ENCODE measurements around the gene PTPRN2. TPM values are rescaled to one million over a fixed set of nuclear protein-coding genes. Genes with fewer than 3 reads are reported as not detected.

PTPRN2 gene
- polyA plus RNA-seq, 1 experiment: 0.02 TPM

DNA sequence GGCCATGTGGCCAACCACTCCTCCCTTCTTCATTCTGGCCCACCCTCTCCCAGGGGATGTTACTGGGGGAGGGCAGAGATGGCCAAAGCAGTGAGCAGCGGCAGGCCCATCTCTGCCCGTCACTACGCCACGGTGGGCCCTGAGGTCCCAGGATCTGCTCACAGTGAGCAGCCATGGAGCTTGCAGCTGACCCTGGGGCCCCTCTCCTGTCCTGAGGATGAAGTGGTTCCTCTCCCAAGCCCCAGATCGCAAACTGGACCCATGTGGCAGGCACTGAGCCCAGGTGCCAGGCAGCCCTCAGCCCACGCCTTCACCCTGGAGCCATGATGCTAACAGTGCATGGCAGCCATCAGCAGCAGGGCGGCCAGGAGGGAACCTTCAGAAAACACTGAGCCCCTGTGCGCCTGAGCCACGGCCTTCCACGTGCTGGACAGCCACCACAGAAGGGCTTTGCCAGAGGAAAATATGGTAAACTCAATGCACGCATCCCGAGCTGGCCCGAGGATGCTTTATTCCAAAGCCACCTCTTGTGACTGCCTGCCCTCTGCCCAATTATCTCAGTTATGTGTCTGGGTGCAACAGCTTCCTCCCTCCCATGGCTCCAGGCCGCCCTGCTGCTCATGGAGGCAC lies 485.7 kb downstream of the PTPRN2 start:
- peaks cover 73% of the 10 kb centered on the region for H3K9me3 ChIP-seq (ENCODE audit: control insufficient read depth, insufficient read depth, low read length)
- no peak overlapping the region for H3K4me3 ChIP-seq (ENCODE audit: low read depth, low read length)
- no peaks in the 10 kb centered on the region for H3K27me3 ChIP-seq (ENCODE audit: control insufficient read depth, insufficient read depth, low read length)
- H3K27ac ChIP-seq (ENCODE audit: low read depth, low read length): no peak overlapping the region
- CTCF ChIA-PET: no interaction called here
- POLR2A ChIA-PET: no interaction called here
- DNase-seq (ENCODE audit: low read depth, low spot score): no peak
- no peak for TF ChIP-seq CTCF (IDR thresholded peaks at IDR 0.05; ENCODE audit: low read depth, low read length)

DNA sequence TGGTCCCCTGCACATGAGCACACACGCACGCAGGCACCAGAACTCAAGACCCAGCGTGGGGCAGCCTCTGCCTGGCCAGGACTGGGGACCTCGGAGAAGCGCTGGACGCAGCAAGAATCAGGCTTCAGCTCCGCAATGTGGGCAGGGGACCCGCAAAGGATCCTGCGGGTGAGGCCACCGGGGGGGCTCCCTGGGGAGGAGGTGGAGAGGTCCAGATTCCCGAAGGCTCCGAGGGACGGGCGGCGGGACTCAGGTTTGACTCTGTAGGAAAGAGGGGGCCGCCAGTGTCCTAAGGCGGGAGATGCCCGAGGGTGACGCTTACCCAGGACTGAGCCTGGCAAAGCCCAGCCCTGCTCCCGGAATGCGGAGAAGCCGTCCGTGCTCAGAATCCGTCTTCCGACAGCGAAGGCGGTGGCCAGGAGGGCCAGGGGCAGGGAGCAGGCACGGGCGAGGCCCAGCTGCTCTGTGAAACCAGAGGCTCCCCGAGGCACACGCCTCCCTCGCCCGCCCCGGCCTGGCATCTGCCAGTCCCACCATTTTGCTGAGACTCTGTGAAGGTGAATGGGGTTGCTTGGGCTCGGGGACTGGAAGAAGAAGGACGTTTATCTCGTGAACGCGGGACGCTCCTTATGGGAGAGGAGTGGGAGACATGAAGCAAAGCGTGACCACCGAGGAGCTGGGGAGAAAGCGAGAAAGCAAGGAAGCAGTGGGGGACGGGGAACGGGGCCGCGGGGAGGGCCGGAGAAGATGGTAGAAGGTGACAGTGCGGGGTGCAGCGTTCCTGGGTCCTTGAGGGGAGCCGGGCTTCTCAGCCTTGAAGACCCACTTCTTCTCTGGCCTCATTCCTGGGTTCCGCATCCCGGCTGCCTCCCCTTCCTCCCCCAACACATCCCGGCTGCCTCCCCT lies 489.2 kb downstream of the PTPRN2 start:
- DNase-seq (ENCODE audit: low read depth, low spot score): no peak
- Histone ChIP-seq H3K9me3 (ENCODE audit: control insufficient read depth, insufficient read depth, low read length) (peaks cover 63% of the 10 kb centered on the region), H3K27me3 (ENCODE audit: control insufficient read depth, insufficient read depth, low read length) (no peaks in the 10 kb centered on the region), H3K27ac (ENCODE audit: low read depth, low read length) (no peak overlapping the region), H3K4me3 (ENCODE audit: low read depth, low read length) (no peak overlapping the region)
- ChIA-PET POLR2A (no interaction called here), CTCF (no interaction called here)
- no peak for TF ChIP-seq CTCF (IDR thresholded peaks at IDR 0.05; ENCODE audit: low read depth, low read length)

DNA sequence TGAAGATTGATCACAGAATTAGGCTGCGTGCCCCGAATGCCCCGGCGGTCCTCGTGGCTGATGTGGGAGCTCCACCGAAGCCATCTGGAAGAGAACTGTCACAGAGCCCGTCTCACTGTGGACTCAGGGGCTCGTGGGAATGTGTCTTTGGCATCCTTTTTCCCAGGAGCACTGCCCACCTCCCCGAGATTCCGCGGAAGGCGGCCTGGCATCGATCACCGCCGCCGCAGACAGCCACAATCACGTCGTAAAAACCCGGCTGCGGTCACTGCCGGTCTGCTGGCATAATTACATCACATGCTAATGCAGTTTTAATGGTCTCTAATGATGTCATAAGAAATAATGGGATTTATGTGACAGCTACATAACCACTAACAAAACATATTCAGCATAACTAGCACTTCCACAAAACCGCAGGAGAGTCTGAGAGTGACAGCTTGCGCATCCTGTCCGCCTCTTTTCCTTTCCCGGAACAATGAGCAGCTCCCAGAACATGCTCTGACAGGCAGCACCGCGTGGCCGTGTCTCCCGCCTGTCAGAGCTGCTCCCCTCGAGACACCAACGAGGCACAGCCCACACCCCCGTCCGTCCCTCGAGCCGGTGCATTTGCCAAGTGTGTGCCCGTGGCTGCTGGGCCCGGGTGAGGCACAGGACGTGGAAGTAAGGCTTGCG lies 490.0 kb downstream of the PTPRN2 start:
- Histone ChIP-seq H3K4me3 (ENCODE audit: low read depth, low read length) (no peak overlapping the region), H3K27me3 (ENCODE audit: control insufficient read depth, insufficient read depth, low read length) (no peaks in the 10 kb centered on the region), H3K27ac (ENCODE audit: low read depth, low read length) (no peak overlapping the region), H3K9me3 (ENCODE audit: control insufficient read depth, insufficient read depth, low read length) (peaks cover 61% of the 10 kb centered on the region)
- POLR2A ChIA-PET: no interaction called here
- DNase-seq (ENCODE audit: low read depth, low spot score): no peak
- no peak for TF ChIP-seq CTCF (IDR thresholded peaks at IDR 0.05; ENCODE audit: low read depth, low read length)
- CTCF ChIA-PET: no interaction called here

GRCh38 chr7:158097106-158097452 lies 490.5 kb downstream of the PTPRN2 start:
- ChIA-PET POLR2A (no interaction called here), CTCF (no interaction called here)
- peaks cover 56% of the 10 kb centered on the region for H3K9me3 ChIP-seq (ENCODE audit: control insufficient read depth, insufficient read depth, low read length)
- H3K27me3 ChIP-seq (ENCODE audit: control insufficient read depth, insufficient read depth, low read length): no peaks in the 10 kb centered on the region
- no peak overlapping the region for H3K4me3 ChIP-seq (ENCODE audit: low read depth, low read length)
- no peak for DNase-seq (ENCODE audit: low read depth, low spot score)
- H3K27ac ChIP-seq (ENCODE audit: low read depth, low read length): no peak overlapping the region
- no peak for TF ChIP-seq CTCF (IDR thresholded peaks at IDR 0.05; ENCODE audit: low read depth, low read length)

GRCh38 chr7:158096582-158096981 lies 491.0 kb downstream of the PTPRN2 start:
- Histone ChIP-seq H3K4me3 (ENCODE audit: low read depth, low read length) (no peak overlapping the region), H3K9me3 (ENCODE audit: control insufficient read depth, insufficient read depth, low read length) (peaks cover 51% of the 10 kb centered on the region), H3K27me3 (ENCODE audit: control insufficient read depth, insufficient read depth, low read length) (no peaks in the 10 kb centered on the region), H3K27ac (ENCODE audit: low read depth, low read length) (no peak overlapping the region)
- POLR2A ChIA-PET: no interaction called here
- DNase-seq (ENCODE audit: low read depth, low spot score): no peak
- CTCF ChIA-PET: no interaction called here
- no peak for TF ChIP-seq CTCF (IDR thresholded peaks at IDR 0.05; ENCODE audit: low read depth, low read length)
